Kasumi-1 (cell line): ENCODE data around the gene TENM4.

ENCODE experiments used
- DNase-seq, 2 experiments: peaks; one replicate each; lab custom pipeline; 2025; lab: John Stamatoyannopoulos, UW

The TENM4 gene

GRCh38 chr11:79294845-79295731, 145.7 kb downstream of the TENM4 start:
- no peak for DNase-seq

- no peak for DNase-seq
These were observed 148.9 kb downstream of the TENM4 start for GRCh38 chr11:79291948-79292347.

- no peak for DNase-seq
These were observed 150.1 kb downstream of the TENM4 start for GRCh38 chr11:79290761-79291160.

GRCh38 chr11:79287952-79288351, 152.9 kb downstream of the TENM4 start:
- DNase-seq, result no peak

GRCh38 chr11:79285756-79286155, 155.1 kb downstream of the TENM4 start:
- DNase-seq, result no peak

GRCh38 chr11:79276736-79277325, 164.0 kb downstream of the TENM4 start:
- DNase-seq, result no peak

GRCh38 chr11:79274636-79275331, 166.0 kb downstream of the TENM4 start:
- no peak for DNase-seq

GRCh38 chr11:79273781-79274180, 167.0 kb downstream of the TENM4 start:
- no peak for DNase-seq

GRCh38 chr11:79269611-79270307, 171.1 kb downstream of the TENM4 start:
- DNase-seq, result no peak

GRCh38 chr11:79266396-79266795, 174.4 kb downstream of the TENM4 start:
- DNase-seq, result no peak

- no peak for DNase-seq
These were observed 175.0 kb downstream of the TENM4 start for GRCh38 chr11:79265756-79266322.

GRCh38 chr11:79264284-79264683, 176.5 kb downstream of the TENM4 start:
- DNase-seq, result no peak

- DNase-seq, result no peak
These were observed 177.8 kb downstream of the TENM4 start for GRCh38 chr11:79263001-79263400.

- DNase-seq, result no peak
These were observed 178.6 kb downstream of the TENM4 start for GRCh38 chr11:79262221-79262620.

GRCh38 chr11:79261684-79262083, 179.1 kb downstream of the TENM4 start:
- no peak for DNase-seq

- no peak for DNase-seq
These were observed 181.0 kb downstream of the TENM4 start for GRCh38 chr11:79259800-79260199.

- DNase-seq, result no peak
These were observed 182.3 kb downstream of the TENM4 start for GRCh38 chr11:79258576-79258975.

- DNase-seq, result no peak
These were observed 184.9 kb downstream of the TENM4 start for GRCh38 chr11:79255965-79256364.

- DNase-seq, result no peak
These were observed 187.6 kb downstream of the TENM4 start for GRCh38 chr11:79253280-79253679.

GRCh38 chr11:79249295-79249993, 191.4 kb downstream of the TENM4 start:
- no peak for DNase-seq

GRCh38 chr11:79244798-79245197, 196.0 kb downstream of the TENM4 start:
- no peak for DNase-seq
